GM04504 (cell line): ENCODE results near the gene PRORP.
"Not testable (repeated sequence)": the region's sequence is repeated elsewhere in the genome, so short reads cannot be mapped to it uniquely, and the experiment has no call there.

Experiments
- DNase-seq: peaks from one replicate; pipeline ENCODE4 v3.0.0-alpha.2; 2012; ENCODE audit warnings: low read depth

PRORP gene

GRCh38 chr14:35138585-35138984, 16.2 kb downstream of the PRORP start:
- DNase-seq: no peak

- no peak for DNase-seq
Measured at GRCh38 chr14:35140718-35141581, 18.6 kb downstream of the PRORP start.

GRCh38 chr14:35144029-35144428, 21.7 kb downstream of the PRORP start:
- DNase-seq: no peak

- DNase-seq: no peak
Measured at GRCh38 chr14:35146711-35147149, 24.4 kb downstream of the PRORP start.

GRCh38 chr14:35147186-35147585, 24.8 kb downstream of the PRORP start:
- DNase-seq: no peak

GRCh38 chr14:35147711-35148110, 25.4 kb downstream of the PRORP start:
- no peak for DNase-seq

- no peak for DNase-seq
Measured at GRCh38 chr14:35149239-35149638, 26.9 kb downstream of the PRORP start.

- DNase-seq: not testable (repeated sequence)
Measured at GRCh38 chr14:35152531-35152930, 30.2 kb downstream of the PRORP start.

GRCh38 chr14:35154016-35154415, 31.7 kb downstream of the PRORP start:
- no peak for DNase-seq

- DNase-seq: no peak
Measured at GRCh38 chr14:35155962-35156361, 33.6 kb downstream of the PRORP start.

GRCh38 chr14:35158491-35158890, 36.1 kb downstream of the PRORP start:
- DNase-seq: no peak

GRCh38 chr14:35158951-35159653, 36.8 kb downstream of the PRORP start:
- DNase-seq: no peak

GRCh38 chr14:35159742-35160409, 37.5 kb downstream of the PRORP start:
- DNase-seq: peak; percentile 54

- DNase-seq: no peak
Measured at GRCh38 chr14:35161231-35161630, 38.9 kb downstream of the PRORP start.

- no peak for DNase-seq
Measured at GRCh38 chr14:35163384-35163783, 41.0 kb downstream of the PRORP start.

- no peak for DNase-seq
Measured at GRCh38 chr14:35164849-35165248, 42.5 kb downstream of the PRORP start.

GRCh38 chr14:35167496-35167895, 45.1 kb downstream of the PRORP start:
- no peak for DNase-seq
